ENCODE data around the gene GLDN.
"Not testable (repeated sequence)": the region's sequence is repeated elsewhere in the genome, so short reads cannot be mapped to it uniquely, and the experiment has no call there.

GLDN gene

DNA sequence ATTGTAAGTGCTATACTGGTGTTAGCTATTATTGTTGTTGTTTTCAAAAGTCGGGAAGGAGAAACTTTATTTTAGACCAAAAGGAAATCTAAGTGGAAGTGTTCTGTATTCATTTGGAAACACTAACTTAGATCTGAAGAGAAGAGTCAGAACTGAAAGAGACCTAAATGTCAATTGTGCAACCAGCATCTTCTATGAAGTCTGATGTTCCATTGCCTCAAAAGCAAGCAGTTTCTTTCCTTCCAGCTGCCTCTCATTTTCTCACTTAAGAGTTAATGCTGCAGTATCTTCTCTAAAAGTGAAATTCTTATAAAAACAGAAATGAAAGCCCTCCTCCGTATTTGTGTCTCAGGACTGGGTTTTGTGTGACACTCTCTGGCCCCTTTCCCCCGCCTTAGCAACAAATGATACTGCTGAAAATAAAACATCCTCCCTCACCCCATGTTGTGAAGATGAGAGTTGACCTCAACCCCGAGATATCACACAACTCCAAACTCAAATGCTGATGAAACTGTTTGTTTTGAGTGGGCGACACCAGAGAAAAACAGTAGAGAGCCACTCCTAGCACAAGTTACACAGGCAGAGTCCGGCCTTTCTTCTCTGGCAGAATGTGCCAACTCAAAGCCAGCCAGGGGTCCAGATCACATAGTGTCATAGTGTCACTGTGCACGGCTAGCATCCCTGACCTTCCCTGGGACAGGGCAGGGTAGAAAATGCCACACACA, 48.9 kb downstream of the GLDN start:
- DNase-seq, result no peak

DNA sequence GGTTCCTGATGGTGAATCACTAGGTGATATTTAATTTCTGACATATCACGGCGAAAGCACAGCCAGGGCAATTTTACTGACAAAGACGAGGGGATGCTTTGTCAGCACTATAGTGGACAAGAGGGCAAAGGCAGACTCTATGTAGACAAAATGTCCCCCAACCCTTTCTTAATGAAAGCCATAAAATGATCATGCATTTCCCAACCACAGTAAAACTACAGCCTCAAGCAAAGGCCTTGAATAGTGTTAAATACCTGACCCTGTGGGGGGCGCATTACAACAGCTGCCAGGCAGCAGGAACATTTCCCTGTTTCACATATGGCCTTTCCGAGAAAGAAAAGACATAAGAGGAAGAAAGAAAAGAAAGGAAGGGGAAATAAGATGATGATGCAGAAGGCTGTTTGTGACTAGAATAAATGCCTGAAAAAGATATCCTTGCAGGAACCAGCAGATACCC, 49.5 kb downstream of the GLDN start:
- peak; percentile 14 for DNase-seq

DNA sequence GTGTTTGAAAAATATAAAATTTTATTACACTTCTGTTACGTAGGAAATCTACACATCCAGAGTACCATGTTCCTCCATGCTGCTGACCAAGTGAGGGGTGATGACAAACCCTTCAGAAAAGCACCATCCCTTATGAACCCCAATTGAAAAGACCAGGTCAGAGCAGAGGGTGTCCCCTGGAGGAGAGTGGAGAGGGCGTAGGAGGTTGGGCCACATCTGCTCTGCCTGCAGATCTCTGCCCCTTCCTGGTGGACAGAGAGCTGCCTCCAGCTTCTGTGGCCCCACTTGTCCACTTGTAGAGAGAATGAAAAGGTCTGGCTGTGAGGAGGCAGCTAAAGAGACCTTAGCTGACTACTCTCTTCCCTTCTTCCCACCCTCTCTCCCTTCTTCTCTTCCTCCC, 55.5 kb downstream of the GLDN start:
- DNase-seq, result no peak

GRCh38 chr15:51398626-51399025, 57.2 kb downstream of the GLDN start:
- no peak for DNase-seq

- DNase-seq, result no peak
Observed at GRCh38 chr15:51401051-51401780, 59.8 kb downstream of the GLDN start.

DNA sequence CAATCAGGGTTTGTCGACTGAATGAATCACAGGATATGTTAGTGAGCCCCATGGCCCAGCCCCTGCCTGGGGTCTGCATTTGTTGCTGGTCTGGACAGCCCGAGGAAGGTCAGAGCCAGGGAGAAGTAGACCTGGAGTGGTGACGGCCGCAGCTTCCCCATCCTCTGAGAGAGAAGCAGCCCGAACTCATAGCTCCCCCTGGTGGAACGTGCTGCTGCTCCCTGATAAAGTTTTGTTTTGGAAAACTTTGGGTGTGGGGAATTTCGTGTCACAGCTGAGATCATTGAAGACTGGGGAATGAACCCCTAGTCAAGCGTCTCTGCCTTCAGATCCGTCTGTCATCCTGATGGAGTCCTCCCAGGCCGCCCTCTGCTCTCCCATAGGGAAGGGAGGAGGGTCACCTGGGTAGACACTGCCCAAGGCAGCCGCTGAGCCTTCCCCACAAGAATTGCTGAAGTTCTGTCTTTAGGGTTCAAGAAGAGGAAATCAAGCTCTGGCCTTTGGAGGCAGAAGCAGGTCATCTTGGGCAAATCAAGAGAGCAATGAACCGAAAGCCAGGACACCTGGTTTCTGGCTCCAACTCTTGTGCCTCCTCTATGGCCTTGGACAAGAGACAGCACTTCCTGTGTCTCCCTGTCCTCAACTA, 60.5 kb downstream of the GLDN start:
- peak; percentile 40 for DNase-seq

DNA sequence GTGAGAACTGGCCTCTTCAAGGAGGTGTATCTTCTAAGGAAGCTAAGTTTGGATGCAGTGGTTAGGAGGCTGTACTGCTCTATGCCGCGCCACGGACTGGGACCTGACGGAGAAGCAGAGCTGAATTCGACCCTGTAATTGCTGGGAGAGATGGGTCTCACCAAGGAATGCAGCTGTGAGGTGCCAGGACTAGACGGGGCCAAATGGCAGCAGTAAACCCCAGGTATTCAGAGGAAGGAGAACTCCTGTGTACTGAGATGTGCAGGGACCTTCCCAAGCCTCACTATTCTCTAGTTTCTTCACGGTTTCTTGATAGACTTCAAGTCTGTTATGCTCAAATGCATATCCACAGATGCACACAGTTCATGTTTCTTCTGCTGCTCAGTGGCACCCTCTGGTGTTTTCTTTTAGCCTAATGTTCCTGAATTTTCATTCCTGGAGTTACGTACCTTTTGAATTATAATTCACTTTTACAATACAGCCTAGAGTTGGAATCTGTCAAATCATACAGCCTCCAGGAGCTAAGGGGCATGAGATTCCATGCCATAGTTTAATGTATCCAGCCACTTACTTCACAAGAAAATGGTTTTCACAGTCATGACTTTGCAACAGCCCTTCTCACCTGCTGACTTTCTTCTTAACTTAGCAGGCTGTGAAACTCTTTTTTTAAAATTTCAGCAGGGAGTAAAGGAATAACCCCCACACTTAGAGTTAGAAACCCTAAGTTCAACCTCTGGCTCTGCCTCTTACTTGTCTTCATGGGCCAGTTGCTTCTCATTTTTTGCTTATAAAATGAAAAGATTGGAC, 61.8 kb downstream of the GLDN start:
- peak; percentile 44 for DNase-seq

DNA sequence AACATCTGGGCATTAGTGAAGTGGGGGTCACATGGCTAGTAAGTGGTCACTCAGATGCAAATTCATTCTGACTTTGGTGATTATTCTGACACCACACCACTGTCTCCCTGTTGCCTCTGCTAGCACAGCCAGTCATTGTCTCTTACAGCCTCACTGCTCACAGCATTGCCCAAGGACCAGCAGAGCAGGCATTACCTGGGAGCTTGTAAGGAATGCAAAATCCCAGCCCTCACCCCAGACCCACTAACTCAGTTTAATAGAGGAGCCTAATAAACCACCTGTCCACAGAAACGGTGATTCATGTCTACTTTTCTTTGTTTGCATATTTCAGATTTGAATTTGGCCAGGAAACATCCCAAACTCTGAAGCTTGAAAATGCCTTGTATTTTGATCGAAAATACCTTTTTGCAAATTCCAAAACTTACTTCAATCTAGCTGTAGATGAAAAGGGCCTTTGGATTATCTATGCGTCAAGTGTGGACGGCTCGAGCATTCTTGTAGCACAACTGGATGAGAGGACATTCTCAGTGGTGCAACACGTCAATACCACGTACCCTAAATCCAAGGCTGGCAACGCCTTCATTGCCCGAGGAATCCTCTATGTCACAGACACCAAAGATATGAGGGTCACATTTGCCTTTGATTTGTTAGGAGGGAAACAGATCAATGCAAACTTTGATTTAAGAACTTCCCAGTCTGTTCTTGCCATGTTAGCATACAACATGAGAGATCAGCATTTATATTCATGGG, 62.7 kb downstream of the GLDN start:
- no peak for DNase-seq

DNA sequence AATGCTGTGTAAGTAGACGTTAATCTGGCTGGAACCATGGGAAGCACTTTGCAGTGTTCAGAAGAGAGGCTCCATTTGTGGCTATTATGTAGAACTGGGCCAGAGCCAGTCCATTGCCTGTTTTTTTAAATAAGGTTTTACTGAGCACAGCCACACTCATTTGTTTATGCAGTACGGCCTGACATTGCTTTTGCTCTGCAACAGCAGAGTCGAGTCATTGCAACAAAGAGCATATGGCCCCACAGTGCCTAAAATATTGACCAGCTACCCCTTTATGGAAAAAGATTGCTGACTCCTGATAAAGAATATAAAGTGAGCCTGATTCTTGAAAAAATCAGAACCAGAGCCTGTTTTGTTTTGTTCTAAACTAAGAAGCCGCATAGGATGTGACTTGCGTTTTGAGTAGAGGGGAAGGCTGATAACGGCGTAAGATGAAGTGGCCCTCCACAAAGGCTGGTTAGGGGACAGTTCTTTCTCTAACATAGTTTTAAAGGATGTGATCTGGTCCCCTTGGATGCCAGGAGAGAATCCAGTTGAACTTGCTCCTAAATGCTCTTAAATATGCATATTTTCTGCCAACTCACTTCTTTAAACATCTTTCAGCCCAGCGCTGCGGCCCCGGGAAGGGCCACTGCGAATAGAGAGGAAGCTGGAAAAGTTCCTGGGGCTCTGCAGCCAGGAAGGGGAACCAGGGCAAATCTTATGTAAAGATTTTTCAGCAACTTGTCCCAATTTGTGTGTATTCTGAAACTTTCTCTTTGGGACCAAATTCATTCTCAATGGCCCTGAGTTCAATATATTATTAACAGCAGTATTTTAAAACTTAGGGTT, 64.5 kb downstream of the GLDN start:
- no peak for DNase-seq

GRCh38 chr15:51414256-51414860, 72.9 kb downstream of the GLDN start:
- no peak for DNase-seq

GRCh38 chr15:51416129-51416528, 74.7 kb downstream of the GLDN start:
- no peak for DNase-seq

GRCh38 chr15:51423040-51423439, 81.6 kb downstream of the GLDN start:
- DNase-seq, result not testable (repeated sequence)

- no peak for DNase-seq
Observed at GRCh38 chr15:51424780-51425179, 83.3 kb downstream of the GLDN start.

DNA sequence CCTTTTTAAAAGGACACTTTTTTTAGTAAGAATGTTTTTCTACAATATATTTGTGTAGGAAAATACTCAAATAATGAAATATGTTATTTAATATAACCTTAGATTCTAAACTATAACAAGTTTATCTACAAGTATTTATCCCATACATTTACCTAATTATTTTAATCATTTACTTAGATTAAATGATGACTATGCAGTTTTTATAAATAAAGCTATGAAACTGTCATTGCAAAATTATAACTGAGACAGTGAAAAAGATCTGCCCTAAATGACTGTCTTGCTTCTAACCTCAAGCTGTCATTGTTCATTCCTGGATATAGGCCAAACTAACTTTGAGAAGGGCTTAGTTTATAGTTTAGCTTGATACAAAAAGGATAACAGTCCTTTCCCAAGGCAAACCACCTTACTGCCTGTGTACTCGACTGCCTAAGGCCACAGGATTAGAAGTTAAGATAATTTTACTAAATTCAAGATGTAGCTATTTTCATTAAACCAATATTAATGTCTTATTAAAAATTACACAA, 84.1 kb downstream of the GLDN start:
- DNase-seq, result no peak

DNA sequence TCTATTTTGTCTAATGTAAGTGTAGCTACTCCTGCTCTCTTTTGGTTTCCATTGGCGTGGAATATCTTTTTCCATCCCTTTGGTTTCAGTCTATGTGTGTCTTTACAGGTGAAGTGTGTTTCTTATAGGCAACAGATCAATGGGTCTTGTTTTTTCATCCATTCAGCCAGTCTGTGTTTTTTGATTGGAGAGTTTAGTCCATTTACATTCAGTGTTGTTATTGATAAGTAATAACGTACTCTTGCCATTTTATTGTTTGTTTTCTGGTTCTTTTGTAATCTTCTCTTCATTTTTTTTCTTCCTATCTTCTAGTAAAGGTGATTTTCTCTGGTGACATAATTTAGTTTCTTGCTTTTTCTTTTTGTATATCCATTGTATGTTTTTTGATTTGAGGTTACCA, 97.1 kb downstream of the GLDN start:
- DNase-seq, result no peak

- DNase-seq, result no peak
Observed at GRCh38 chr15:51443282-51443914, 101.9 kb downstream of the GLDN start.

DNA sequence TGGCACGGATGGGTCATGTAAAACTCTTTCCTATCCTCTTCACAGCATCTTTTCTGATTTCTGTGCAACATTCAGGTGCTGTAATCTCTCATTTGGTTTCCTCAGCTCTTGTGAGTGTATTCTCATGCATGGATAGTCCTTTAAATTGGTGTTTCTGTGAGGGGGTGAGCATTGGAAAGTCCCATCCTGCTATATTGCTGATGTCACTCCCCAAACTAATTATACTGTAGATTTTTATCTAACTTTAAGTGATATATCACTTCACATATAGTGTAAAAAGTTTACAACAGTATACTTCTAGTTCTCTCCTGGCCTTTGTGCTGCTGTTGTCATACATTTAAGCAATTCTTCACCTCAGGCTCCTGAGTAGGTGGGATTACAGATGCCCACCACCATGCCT, 102.7 kb downstream of the GLDN start:
- no peak for DNase-seq

DNA sequence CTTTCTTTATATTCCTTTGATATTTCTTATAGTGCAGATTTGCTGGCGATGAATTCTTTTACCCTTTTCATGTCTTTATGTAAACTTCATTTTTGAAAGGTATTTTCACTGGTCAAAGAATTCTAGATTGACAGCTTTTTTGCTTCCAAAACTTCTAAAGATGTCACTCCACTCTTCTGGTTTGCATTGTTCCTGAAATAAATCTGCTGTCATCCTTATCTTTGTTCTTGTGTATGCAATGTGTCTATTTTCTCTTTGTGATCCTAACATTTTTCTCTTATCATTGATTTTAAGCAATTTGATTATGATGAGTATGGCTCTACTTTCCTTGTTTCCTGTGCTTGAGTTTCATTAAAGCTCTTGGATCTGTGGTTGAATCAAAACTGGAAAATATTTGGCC, 103.4 kb downstream of the GLDN start:
- no peak for DNase-seq

GRCh38 chr15:51446029-51446744, 104.7 kb downstream of the GLDN start:
- not testable (repeated sequence) for DNase-seq
